Memory B cell (primary cell): Measurements from ENCODE around the gene MEA1.
A peak's percentile ranks its signal among the peaks of the same experiment; 100 is the strongest.

Experiments used
- ATAC-seq: fragments of 150-1000 bp; cut with Tn5 transposase; 2 replicates; pipeline ENCODE4 v1.10.0; 2021; ENCODE audit warnings: low read depth, mild to moderate bottlenecking, moderate library complexity
- DNase-seq, 2 donors: peaks; one replicate each; pipeline ENCODE4 v3.0.0; 2022; ENCODE audit warnings: low spot score in 2 of 2
- H3K27ac Mint-ChIP-seq: one replicate; pipeline ENCODE4 v1.8.0; 2022; ENCODE audit warnings: mild to moderate bottlenecking, moderate library complexity, mixed read lengths
- H3K27me3 Mint-ChIP-seq: one replicate; pipeline ENCODE4 v1.8.0; 2022; ENCODE audit warnings: mixed read lengths
- H3K36me3 Mint-ChIP-seq: one replicate; pipeline ENCODE4 v1.8.0; 2022; ENCODE audit warnings: mild to moderate bottlenecking, mixed read lengths
- H3K4me1 Mint-ChIP-seq: one replicate; pipeline ENCODE4 v1.8.0; 2022; ENCODE audit warnings: mixed read lengths
- H3K4me3 Mint-ChIP-seq: one replicate; pipeline ENCODE4 v1.8.0; 2022; ENCODE audit warnings: mild to moderate bottlenecking, moderate library complexity, mixed read lengths
- H3K9me3 Mint-ChIP-seq: one replicate; pipeline ENCODE4 v1.8.0; 2022; ENCODE audit warnings: mixed read lengths

Gene MEA1

DNA sequence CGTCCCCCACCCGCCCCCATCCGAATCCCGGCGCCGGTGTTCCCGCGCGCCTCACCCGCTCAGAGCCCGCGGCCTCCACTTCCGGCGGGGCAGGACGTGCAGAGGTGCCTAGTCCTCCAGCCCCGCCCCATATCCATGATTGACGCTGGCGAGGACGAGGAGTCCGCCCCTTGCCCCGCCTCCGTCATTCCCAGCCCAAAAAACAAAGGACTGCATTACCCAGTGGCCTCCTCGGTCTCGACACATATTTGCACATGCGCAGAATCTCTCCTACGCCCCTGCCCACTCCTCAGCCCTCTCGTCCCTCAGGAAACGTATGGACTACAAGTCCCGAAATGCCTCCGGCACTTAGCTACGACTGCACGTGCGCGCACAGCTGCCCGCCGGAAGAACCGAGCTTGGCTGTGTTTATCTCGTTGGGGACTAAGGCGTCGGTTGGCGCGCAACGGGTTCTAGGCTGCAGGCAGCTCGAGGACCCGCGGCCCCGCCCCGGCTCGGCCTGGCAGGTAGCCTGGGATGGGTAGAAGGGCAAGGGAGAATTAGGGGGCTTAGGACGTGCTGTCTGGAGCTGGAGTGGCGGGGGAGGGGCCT lies at the start of gene MEA1, which contains the start of gene KLHDC3:
MEA1 (minus strand) TSS at position 104 of the 591 bp plus-strand sequence. CDS start 133 bp downstream, outside the sequence.
KLHDC3 (plus strand) TSS at position 407 of the 591 bp plus-strand sequence. CDS start 2,944 bp downstream, outside the sequence.
- Mint-ChIP-seq H3K9me3 (no peaks in the 10 kb centered on the region), H3K4me3 (peak within 1 kb of the TSS; percentile 99), H3K36me3 (peaks cover 13% of the 10 kb centered on the region), H3K27me3 (no peaks in the 10 kb centered on the region), H3K4me1 (peaks cover 37% of the 10 kb centered on the region), H3K27ac (peak within 1 kb of the TSS; percentile 93)
- peak; percentile 81 to 95 for DNase-seq
- peak; percentile 89 for ATAC-seq

DNA sequence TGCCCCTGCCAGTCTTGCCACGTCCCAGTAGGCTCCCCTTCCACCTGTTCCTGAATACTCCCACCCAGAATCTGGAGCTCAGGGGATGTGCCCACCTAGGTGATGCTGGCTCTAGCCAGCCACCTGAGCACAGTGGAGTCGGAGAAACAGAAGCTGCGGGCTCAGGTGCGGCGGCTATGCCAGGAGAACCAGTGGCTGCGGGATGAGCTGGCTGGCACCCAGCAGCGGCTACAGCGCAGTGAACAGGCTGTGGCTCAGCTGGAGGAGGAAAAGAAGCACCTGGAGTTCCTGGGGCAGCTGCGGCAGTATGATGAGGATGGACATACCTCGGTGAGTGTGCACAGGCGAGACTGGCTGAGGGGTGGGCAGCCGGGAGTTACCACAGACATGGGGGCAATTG lies 49.1 kb upstream of the MEA1 start:
- Mint-ChIP-seq H3K9me3 (no peaks in the 10 kb centered on the region), H3K4me3 (no peak overlapping the region), H3K4me1 (peaks cover 16% of the 10 kb centered on the region), H3K36me3 (peaks cover 26% of the 10 kb centered on the region), H3K27ac (no peak overlapping the region), H3K27me3 (no peaks in the 10 kb centered on the region)
- ATAC-seq (no peak), DNase-seq (no peak)

- DNase-seq (no peak), ATAC-seq (no peak)
- no peaks in the 10 kb centered on the region for H3K9me3 Mint-ChIP-seq
- H3K4me1 Mint-ChIP-seq: peaks cover 16% of the 10 kb centered on the region
- no peaks in the 10 kb centered on the region for H3K27me3 Mint-ChIP-seq
- no peak overlapping the region for H3K4me3 Mint-ChIP-seq
- no peak overlapping the region for H3K27ac Mint-ChIP-seq
- peaks cover 26% of the 10 kb centered on the region for H3K36me3 Mint-ChIP-seq
These were observed 48.1 kb upstream of the MEA1 start for GRCh38 chr6:43061861-43062260.

DNA sequence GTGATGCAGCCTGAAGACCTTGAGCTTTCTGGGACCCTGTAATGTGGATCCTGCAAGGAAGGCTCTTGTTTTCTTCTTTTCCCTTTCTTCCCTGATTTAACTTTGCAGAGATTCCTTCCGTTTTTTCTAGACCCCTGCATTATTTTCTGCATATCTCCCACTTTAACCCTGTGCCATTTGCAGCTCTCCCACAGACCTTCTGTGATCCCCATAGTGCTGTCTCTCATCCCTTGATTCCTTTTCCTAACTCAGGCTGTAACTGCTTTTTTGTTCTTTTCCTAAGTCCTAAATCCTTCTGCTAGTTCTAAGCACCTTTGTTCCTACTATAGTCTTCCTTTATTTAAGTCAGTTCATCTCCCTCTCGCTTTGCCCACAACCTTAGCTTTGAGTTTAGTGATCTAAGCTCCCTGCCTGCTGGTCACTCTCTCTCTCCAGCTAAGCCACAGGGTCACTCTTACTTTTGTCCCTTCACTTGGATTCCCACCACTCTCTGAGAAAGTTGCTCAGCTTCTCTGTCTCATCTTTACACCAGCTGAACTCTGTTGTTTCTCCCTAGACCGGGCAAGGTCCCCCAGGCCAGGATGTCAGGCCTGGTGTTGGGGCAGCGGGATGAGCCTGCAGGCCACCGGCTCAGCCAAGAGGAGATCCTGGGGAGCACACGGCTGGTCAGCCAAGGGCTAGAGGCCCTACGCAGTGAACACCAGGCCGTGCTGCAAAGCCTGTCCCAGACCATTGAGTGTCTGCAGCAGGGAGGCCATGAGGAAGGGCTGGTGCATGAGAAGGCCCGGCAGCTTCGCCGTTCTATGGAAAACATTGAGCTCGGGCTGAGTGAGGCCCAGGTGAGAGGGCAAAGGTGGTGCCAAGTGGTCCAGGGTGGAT lies 47.2 kb upstream of the MEA1 start:
- H3K36me3 Mint-ChIP-seq: peaks cover 20% of the 10 kb centered on the region
- no peak overlapping the region for H3K27ac Mint-ChIP-seq
- H3K4me3 Mint-ChIP-seq: peak overlapping the region; percentile 97
- peaks cover 16% of the 10 kb centered on the region for H3K4me1 Mint-ChIP-seq
- DNase-seq (no peak), ATAC-seq (no peak)
- H3K9me3 Mint-ChIP-seq: no peaks in the 10 kb centered on the region
- no peaks in the 10 kb centered on the region for H3K27me3 Mint-ChIP-seq

- Mint-ChIP-seq H3K36me3 (peaks cover 16% of the 10 kb centered on the region), H3K4me1 (peaks cover 16% of the 10 kb centered on the region), H3K9me3 (no peaks in the 10 kb centered on the region), H3K27ac (peak overlapping the region; percentile 98), H3K27me3 (no peaks in the 10 kb centered on the region), H3K4me3 (peak overlapping the region; percentile 97)
- DNase-seq (no peak), ATAC-seq (no peak)
These were observed 46.4 kb upstream of the MEA1 start for GRCh38 chr6:43060034-43060754.

- ATAC-seq: peak; percentile 95
- DNase-seq: peak; percentile 93 to 95
- H3K36me3 Mint-ChIP-seq: peaks cover 12% of the 10 kb centered on the region
- no peaks in the 10 kb centered on the region for H3K9me3 Mint-ChIP-seq
- peak within 1 kb of the TSS; percentile 97 for H3K4me3 Mint-ChIP-seq
- H3K27me3 Mint-ChIP-seq: no peaks in the 10 kb centered on the region
- H3K27ac Mint-ChIP-seq: peak within 1 kb of the TSS; percentile 98
- peaks cover 16% of the 10 kb centered on the region for H3K4me1 Mint-ChIP-seq
These were observed 45.7 kb upstream of the MEA1 start, which contains the start of the genes KLC4 and MRPL2 for GRCh38 chr6:43059168-43060033. KLC4 (plus strand) TSS chr6:43059631; CDS start chr6:43061336, 1,705 bp downstream. MRPL2 (minus strand) TSS chr6:43059434; CDS start chr6:43059381, 53 bp downstream.

DNA sequence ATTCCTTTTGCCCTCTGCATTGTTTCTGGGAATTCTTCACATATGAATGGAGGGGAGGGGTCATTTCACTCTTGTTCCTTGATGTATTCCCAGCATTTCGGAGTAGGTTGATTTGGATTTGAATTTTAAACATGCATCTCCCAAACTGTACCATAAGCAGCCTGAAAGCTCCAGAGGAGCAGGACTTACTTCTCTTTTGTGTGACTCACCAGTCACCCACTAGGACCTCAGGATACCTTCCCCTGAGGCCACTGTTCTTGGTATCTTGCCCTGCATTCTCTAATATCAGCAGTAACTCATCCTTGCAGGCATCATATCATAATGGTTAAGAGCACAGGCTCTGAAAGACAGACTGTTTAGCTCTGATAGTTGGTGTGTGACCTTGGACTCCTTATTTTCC lies 44.8 kb upstream of the MEA1 start:
- no peak for DNase-seq
- H3K4me1 Mint-ChIP-seq: peaks cover 23% of the 10 kb centered on the region
- peak overlapping the region; percentile 98 for H3K27ac Mint-ChIP-seq
- H3K27me3 Mint-ChIP-seq: no peaks in the 10 kb centered on the region
- peaks cover 9% of the 10 kb centered on the region for H3K36me3 Mint-ChIP-seq
- no peaks in the 10 kb centered on the region for H3K9me3 Mint-ChIP-seq
- peak overlapping the region; percentile 97 for H3K4me3 Mint-ChIP-seq
- ATAC-seq: no peak

DNA sequence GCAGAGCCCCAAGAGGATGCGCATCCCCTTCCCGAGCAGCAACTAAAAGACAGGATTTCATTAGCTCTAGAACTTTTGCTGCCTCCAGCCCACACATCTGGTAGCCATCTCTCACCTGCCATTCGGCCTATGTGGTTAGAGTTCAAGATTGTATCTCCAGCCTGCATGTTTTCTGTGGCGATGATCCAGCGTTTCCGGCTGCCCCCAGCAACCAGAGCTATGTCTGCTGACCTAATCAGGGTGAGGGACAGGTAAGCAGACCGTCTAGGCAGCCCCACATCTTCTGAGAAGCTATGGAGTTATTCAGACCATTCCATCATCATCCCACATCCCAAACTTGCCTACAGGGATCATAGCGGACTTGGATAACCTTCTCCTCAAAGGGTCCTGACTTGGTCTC lies 42.2 kb upstream of the MEA1 start:
- DNase-seq (no peak), ATAC-seq (no peak)
- Mint-ChIP-seq H3K27me3 (no peaks in the 10 kb centered on the region), H3K27ac (no peak overlapping the region), H3K9me3 (no peaks in the 10 kb centered on the region), H3K36me3 (peaks cover 3% of the 10 kb centered on the region), H3K4me1 (peaks cover 35% of the 10 kb centered on the region), H3K4me3 (no peak overlapping the region)

- Mint-ChIP-seq H3K4me3 (peak overlapping the region; percentile 97), H3K27ac (peak overlapping the region; percentile 96), H3K4me1 (peaks cover 37% of the 10 kb centered on the region), H3K27me3 (no peaks in the 10 kb centered on the region), H3K36me3 (peaks cover 13% of the 10 kb centered on the region), H3K9me3 (no peaks in the 10 kb centered on the region)
- DNase-seq (no peak), ATAC-seq (no peak)
These were observed 40.6 kb upstream of the MEA1 start for GRCh38 chr6:43054206-43054943.

DNA sequence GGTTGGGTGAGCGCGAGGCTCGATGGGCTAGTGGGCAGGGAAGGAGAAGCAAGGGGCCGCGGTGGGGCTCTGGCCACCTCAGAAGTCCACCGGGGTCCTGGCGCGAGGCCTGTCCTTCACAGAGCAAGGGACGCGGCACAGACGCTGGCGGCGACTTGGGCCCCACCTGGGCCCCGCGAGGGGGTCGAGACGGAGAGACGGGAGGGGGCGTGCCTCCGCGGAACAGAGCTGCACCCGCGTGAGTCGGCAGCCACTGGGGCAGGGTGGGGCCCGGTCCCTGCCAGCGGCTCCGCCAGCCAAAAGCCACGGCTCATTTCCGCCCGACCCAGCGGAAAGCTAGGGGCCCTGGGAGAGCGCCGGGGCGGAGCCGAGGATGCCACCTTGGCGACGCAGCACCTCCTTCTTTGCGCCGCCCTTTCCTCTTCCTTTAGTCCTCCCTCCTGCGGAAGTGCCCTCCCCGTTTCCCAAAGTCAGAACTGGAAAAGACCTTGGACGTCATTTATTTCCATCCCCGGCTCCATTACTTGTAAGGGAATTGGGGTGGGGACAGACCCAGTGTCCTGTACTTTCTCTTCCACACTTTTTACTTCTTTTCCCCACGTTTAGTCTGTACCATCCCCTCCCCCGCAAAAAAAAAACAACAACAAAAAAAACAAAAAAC lies 39.9 kb upstream of the MEA1 start, which contains the start of gene CUL7:
CUL7 (minus strand) TSS at position 307 of the 661 bp plus-strand sequence. CDS start 1,063 bp downstream, outside the sequence.
- DNase-seq (peak; percentile 63 to 66), ATAC-seq (peak; percentile 98)
- no peaks in the 10 kb centered on the region for H3K9me3 Mint-ChIP-seq
- H3K27me3 Mint-ChIP-seq: no peaks in the 10 kb centered on the region
- H3K27ac Mint-ChIP-seq: peak within 1 kb of the TSS; percentile 96
- peaks cover 36% of the 10 kb centered on the region for H3K4me1 Mint-ChIP-seq
- H3K36me3 Mint-ChIP-seq: peaks cover 16% of the 10 kb centered on the region
- H3K4me3 Mint-ChIP-seq: peak within 1 kb of the TSS; percentile 97

DNA sequence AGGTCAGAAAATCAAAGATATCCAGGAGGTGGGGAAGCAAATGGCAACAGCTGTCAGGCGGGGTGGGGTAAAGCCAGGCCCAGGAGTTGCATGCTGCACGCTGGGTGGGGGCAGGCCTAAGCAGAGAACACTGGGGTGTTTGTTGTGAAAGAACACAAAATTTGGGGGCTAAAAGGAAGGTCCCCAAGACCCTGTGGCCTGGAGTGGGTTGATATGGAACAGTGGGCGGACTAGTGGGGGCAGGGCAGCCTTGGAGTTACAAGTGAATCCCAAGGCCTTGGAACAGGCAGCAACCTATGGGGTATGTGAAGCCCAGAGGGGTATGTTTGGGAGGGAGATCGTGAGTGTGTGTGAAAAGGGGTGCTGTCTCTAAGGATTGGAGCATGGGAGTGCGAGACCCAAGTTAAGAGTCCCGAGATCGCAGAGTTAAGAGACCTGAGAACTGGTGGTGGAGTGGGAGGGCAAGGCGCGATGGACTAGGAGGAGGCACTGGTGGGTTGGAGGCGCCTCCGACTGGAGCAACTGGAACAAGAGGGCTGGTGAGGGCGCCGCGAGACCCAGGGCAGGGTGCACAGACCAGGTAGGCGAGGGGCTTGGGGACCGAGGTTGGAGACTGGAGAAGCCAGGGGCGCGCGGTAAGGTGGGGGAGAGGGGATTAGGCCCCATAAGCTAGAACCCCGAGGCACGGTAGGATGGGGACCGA lies 39.2 kb upstream of the MEA1 start:
- H3K27ac Mint-ChIP-seq: peak overlapping the region; percentile 96
- H3K36me3 Mint-ChIP-seq: peaks cover 16% of the 10 kb centered on the region
- H3K27me3 Mint-ChIP-seq: no peaks in the 10 kb centered on the region
- no peaks in the 10 kb centered on the region for H3K9me3 Mint-ChIP-seq
- peak overlapping the region; percentile 97 for H3K4me3 Mint-ChIP-seq
- DNase-seq (no peak), ATAC-seq (peak; percentile 14)
- H3K4me1 Mint-ChIP-seq: peaks cover 31% of the 10 kb centered on the region
